IMR-90 (cell line): ENCODE results near the gene BCAS3.

ENCODE experiments used
- BHLHE40 ChIP-seq: fragments of 150-350 bp; IDR thresholded peaks from 2 replicates; pipeline ENCODE4 v1.6.1; 2016; ENCODE audit warnings: mild to moderate bottlenecking, low read depth, low read length
- CTCF ChIP-seq: conservative IDR thresholded peaks from 2 replicates; pipeline ENCODE4 v1.5.1; 2012; ENCODE audit warnings: mild to moderate bottlenecking, low read depth, low read length, improper control_type of control experiment
- FOS ChIP-seq: fragments of 150-350 bp; IDR thresholded peaks from 2 replicates; pipeline ENCODE4 v1.6.1; 2016; ENCODE audit warnings: low read depth, low read length
- POLR2A ChIP-seq: IDR thresholded peaks from 2 replicates; pipeline ENCODE4 v1.6.1; 2012; ENCODE audit warnings: mild to moderate bottlenecking, low read depth, low read length
- RAD21 ChIP-seq: IDR thresholded peaks from 2 replicates; pipeline ENCODE4 v1.6.1; 2012; ENCODE audit warnings: low read length, improper control_type of control experiment
- RCOR1 ChIP-seq: IDR thresholded peaks from 2 replicates; pipeline ENCODE4 v1.6.1; 2012; ENCODE audit warnings: mild to moderate bottlenecking, low read length, improper control_type of control experiment; ENCODE audit not compliant: insufficient replicate concordance
- RFX5 ChIP-seq: IDR thresholded peaks from 2 replicates; pipeline ENCODE4 v1.8.0; 2012; ENCODE audit warnings: low read depth, mild to moderate bottlenecking, low read length, moderate library complexity
- SMC3 ChIP-seq: fragments of 150-350 bp; IDR thresholded peaks from 2 replicates; pipeline ENCODE4 v1.6.1; 2016; ENCODE audit warnings: low read depth, mild to moderate bottlenecking, antibody characterized with exemption, low read length, moderate library complexity

- TF ChIP-seq POLR2A (no peak), CTCF (no peak), BHLHE40 (no peak), RAD21 (no peak), RCOR1 (no peak), RFX5 (no peak), FOS (no peak), SMC3 (no peak)
Measured at GRCh38 chr17:61280851-61281250, 603.2 kb downstream of the BCAS3 start.
